DMS79 (cell line): ENCODE measurements around the gene TMOD2.

Experiments
- DNase-seq: peaks from one replicate; lab custom pipeline; 2025; lab: John Stamatoyannopoulos, UW

The TMOD2 gene

DNA sequence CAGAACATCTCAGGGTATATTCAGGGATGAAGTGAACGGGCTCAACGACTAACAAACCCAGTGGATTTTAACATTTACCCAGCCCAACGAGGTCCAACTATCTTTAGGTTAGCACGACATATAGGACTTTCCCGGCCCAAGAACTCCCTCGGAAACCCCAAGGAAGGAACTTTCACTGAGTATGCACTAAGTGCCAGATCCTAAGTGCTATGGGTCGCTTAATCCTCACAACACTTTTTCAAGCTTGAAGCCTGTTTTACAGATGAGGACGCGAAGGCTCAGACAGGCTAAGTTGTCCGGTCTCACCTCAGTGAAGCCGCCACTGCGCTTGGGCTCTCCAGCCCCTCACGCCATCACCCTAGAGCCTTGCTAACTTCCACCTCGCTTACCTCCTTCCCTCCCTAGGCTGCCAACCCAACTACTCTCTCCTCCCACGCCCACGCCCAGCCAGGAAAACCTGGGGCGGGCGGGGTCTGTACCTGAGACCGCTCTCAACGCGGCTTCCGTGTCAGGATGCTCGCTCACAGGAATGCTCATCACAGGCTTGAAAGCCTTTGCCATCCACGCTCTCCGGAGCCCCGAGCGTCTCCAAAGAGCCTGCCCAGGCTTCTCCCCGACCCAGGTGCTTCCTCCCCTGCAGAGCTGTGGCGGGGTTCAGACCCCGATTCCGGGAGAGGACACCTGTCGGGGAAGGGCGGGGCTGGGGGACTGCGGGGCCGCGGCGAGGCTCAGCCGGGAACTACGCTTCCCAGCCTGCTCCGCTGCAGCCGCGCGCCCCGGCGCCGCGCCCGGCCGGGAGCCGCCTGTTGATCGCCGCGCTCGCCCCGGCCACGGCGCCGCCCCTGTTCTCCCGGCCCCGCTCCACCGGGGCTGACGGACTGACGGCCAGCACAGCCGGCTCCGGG, at the start of gene TMOD2:
TSS of gene TMOD2 (plus strand) at position 806 of the 905 bp plus-strand sequence. CDS start 14,845 bp downstream, outside the sequence.
- DNase-seq, result peak; percentile 55

GRCh38 chr15:51702710-51703109, 48.7 kb upstream of the TMOD2 start:
- DNase-seq, result no peak

DNA sequence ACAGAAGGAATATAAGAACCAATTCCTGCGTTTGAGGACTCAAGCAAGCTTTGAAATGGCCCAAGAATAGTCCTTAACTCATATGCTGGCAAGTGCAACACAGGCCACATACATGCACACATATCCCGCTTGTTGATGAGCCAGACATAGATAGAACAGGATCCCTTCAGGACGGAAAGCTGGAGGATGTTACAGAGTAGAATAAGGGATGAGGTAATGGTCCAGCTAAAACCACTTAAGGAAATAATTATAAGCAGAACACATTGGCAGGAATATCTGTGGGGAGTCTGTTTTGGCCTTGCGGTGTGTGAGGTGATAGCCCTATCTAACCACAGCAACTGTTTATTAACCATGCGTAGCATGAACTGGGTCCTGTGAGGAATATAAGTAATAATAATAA, 45.1 kb upstream of the TMOD2 start:
- DNase-seq, result no peak

DNA sequence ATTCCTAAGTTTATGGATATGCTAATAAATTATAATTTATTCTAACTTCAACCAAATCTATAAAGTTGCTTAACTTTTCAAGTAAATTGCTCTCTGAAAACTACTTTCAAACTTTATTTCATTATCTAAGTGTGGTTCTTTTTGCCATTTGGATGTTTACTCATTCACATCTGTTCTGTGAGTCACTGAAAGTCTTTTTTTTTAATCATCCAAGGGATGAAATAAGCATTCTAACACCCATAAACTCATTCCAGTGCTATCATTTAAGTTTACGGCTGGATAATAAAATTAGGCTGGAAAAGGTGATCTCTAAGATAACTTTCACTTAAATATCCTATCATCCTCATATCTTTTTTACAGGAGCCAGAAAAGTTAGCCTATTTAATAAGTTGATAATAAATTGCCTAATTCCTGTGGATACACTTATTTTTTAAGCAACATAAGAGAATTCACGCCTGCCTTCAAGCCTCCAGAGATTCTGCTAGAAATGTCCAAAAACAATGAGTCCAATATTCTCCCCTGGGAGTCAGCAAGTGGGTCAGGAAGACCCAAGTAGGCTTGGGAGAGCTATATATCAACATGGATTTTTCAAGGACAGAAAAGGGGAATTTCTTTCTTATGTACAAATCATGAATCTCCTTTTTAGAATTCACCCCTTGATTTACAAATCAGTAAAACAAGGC, 44.3 kb upstream of the TMOD2 start:
- DNase-seq, result no peak

DNA sequence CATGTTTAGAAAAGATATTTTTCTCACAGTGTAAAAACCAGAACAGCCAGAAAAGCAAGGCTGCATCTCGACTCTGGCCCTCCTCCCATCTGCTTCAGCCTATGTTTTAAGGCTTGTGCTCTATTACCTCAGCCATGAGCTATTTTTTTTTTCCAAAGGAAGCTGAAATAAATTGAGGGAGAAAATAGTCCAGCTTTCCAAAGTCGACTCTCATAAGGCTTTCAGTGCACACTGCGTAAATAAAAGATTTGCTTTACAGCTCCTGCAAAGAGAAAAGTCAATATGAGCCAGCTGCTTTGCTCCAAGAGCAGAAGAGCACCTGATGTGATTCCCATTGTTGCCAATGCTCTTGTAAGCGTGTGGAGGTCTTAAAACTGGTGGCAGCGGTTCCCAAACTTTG, 43.4 kb upstream of the TMOD2 start:
- no peak for DNase-seq

GRCh38 chr15:51709031-51709430, 42.4 kb upstream of the TMOD2 start:
- no peak for DNase-seq

- DNase-seq, result no peak
Observed at GRCh38 chr15:51714162-51714561, 37.2 kb upstream of the TMOD2 start.

GRCh38 chr15:51714911-51715310, 36.5 kb upstream of the TMOD2 start:
- DNase-seq, result no peak

DNA sequence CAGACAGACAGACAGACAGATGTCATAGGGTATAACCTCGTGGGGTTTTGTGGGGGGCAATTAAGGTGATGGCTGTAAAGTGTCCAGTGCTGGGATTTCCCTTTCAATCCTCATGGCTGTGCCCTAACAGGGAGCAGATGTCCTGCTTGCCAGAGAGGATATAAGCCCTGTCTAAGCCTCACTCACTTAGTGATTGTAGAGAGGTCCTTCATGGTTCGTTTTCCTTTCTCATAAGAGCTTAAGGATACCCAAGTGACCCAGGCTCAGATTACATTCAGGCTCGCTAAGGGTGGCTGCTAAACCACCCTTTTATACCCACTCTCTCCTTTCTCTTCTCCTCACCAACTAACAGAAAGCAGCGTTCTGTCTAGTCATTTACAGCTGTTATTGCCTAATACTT, 33.2 kb upstream of the TMOD2 start:
- DNase-seq, result peak; percentile 4

DNA sequence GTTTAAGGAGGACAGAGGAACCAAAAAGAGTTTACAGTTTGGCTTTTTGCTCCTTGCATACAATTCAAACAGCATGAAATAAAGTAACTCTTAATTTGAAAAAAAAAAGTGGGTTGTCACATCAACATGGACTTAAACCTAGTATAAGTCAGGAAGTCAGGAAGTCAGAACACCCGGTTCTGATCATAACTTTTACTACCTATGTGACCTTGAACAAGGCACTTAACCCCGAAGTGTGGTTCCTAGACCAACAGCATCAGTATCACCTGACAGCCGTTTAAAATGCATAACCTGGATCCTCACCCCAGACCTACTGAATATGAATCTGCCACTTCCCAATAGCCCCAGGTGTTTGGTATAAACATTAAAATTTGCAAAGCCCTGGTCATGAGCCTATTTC, 32.7 kb upstream of the TMOD2 start:
- DNase-seq, result no peak

GRCh38 chr15:51720201-51720995, 31.0 kb upstream of the TMOD2 start:
- DNase-seq, result no peak

DNA sequence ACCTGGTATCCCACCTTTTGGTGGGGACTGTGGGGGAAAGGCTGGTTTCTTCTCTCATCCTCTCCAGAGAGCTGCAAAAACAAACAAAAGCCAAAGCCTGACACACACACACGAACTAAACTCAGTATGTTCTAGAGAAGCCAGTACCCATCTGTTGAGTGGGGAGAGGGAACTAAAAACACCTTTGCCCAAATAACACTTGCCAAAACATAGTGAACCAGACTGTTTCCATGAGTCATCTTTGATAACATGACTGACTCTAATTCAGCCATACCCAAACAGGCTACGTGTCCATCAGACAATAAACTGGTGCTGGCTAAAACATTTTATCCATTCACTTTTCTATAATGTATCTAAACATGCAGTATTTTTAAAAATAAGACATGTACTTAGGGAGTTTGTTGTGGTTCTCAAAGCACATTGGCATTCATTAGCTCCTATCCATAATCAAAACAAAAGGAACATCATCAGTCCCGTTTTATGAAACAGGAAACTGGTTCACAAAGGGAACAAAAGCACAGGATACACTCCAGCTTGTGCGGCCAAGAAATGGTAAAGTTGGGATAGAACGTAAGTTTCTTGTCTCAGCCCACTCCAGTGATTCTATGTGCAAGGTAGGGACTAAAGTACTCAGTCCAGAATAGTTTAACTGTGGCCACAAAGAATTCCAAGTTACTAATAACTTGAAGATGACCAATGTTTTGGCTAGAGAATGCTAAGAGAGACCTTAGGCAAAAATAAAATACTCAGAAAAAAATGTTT, 30.0 kb upstream of the TMOD2 start:
- DNase-seq, result no peak

- DNase-seq, result no peak
Observed at GRCh38 chr15:51724199-51724598, 27.2 kb upstream of the TMOD2 start.

DNA sequence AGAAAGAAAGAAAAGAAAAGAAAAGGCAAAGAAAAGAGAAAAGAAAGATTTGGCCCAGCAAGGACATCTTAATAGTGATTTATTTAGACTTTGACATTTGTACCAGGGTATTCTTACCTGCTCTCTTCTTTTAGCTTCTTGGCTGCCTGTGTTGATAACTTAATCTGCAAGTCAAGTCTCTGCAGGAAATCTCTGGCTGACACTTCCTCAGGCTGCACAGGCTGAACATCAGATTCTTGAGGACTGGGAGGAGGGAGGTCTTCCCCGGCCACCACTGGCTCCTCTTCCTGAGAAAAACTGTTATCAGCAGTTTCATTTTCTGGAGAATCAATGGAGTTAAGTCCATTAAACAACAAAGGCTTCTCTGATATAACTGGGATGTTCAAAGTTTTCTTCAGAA, 26.7 kb upstream of the TMOD2 start:
- no peak for DNase-seq

GRCh38 chr15:51726302-51727073, 24.9 kb upstream of the TMOD2 start:
- peak; percentile 37 for DNase-seq

DNA sequence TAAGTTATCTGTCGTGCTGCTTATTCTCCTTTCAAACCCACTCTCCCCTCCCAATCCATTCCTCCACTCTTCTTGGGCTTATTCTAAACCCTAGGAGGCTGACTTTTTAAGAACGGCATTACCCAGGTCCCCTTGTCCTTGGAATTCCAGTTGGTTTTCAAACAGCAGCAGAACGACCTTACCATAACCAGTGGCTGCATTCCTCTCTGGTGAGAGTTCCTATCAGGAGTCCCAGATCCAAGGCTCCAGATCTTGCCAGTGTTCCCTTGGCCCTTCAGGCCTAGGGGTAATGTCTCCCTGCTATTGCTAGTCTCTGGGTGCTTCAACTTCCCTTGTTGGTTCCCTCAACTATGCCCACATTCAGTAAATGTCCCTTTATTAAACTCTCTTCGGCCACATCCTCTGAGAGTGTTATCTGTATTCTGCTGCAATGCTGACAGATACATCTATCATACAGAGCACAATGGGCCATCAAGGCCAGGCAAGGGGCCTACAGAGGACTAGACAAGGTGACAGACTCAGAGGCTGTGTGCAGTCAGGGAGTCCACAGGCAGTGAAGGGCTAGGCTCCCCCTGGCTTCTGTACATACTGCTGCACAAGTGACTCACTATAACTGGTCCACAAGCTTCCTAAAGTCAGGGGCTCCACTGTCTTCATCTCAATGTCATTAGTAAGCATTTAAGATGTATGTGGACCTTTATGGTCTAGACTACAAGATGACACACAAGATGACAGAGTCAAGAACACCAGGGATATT, 24.1 kb upstream of the TMOD2 start:
- no peak for DNase-seq

- no peak for DNase-seq
Observed at GRCh38 chr15:51731549-51732267, 19.7 kb upstream of the TMOD2 start.

GRCh38 chr15:51732646-51733045, 18.8 kb upstream of the TMOD2 start:
- no peak for DNase-seq

- DNase-seq, result no peak
Observed at GRCh38 chr15:51735228-51736010, 16.0 kb upstream of the TMOD2 start.
